ENCODE data around the gene CMTM8. TPM values are rescaled to one million over a fixed set of nuclear protein-coding genes. Genes with fewer than 3 reads are reported as not detected.

CMTM8 gene
- total RNA-seq, 2 donors from 2014 or later, result 5.2 to 7.2 TPM

GRCh38 chr3:32392536-32393302 lies 154.2 kb downstream of the CMTM8 start:
- Mint-ChIP-seq H3K4me3 (peak overlapping the region; percentile 94), H3K27ac (peak overlapping the region; percentile 94), H3K4me1 (peaks cover 39% of the 10 kb centered on the region), H3K9me3 (no peaks in the 10 kb centered on the region), H3K27me3 (no peaks in the 10 kb centered on the region), H3K36me3 (ENCODE audit: low read depth) (peaks cover 26% of the 10 kb centered on the region)
- peak; percentile 54 for ATAC-seq (replicated peaks)

- no peaks in the 10 kb centered on the region for H3K9me3 Mint-ChIP-seq
- no peaks in the 10 kb centered on the region for H3K27me3 Mint-ChIP-seq
- peaks cover 56% of the 10 kb centered on the region for H3K4me1 Mint-ChIP-seq
- H3K36me3 Mint-ChIP-seq (ENCODE audit: low read depth), result peaks cover 26% of the 10 kb centered on the region
- peak overlapping the region; percentile 80 for H3K27ac Mint-ChIP-seq
- peak; percentile 42 for ATAC-seq (replicated peaks)
- H3K4me3 Mint-ChIP-seq, result peak overlapping the region; percentile 94
These were observed 157.0 kb downstream of the CMTM8 start for GRCh38 chr3:32395496-32395895.

DNA sequence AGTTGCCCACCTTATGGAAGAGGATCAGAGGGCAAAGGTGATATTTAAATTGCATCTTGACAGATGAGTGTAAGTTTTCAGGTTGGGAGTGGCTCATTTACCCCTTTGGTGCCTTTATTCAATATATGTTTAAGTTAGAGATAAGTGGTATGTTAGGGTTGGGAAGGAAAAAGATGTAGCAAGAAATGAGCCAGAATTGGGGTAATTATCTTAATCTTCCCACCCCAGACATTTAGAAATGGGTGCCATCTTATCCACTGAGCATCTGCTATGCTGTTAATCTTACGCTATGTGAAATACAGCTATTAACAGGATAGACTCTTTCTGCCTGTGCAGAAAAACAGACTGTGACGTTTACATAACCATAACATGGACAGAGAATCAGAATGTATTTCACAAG lies 159.5 kb downstream of the CMTM8 start:
- Mint-ChIP-seq H3K4me3 (peak overlapping the region; percentile 35), H3K27me3 (no peaks in the 10 kb centered on the region), H3K4me1 (peaks cover 49% of the 10 kb centered on the region), H3K9me3 (no peaks in the 10 kb centered on the region), H3K27ac (peak overlapping the region; percentile 92), H3K36me3 (ENCODE audit: low read depth) (peaks cover 9% of the 10 kb centered on the region)
- ATAC-seq (replicated peaks), result no peak

- Mint-ChIP-seq H3K4me1 (peaks cover 51% of the 10 kb centered on the region), H3K4me3 (peak overlapping the region; percentile 35), H3K27ac (peak overlapping the region; percentile 92), H3K36me3 (ENCODE audit: low read depth) (peaks cover 7% of the 10 kb centered on the region), H3K27me3 (no peaks in the 10 kb centered on the region), H3K9me3 (no peaks in the 10 kb centered on the region)
- no peak for ATAC-seq (replicated peaks)
These were observed 160.1 kb downstream of the CMTM8 start for GRCh38 chr3:32398531-32398930.

GRCh38 chr3:32399030-32399620 lies 160.6 kb downstream of the CMTM8 start:
- Mint-ChIP-seq H3K9me3 (no peaks in the 10 kb centered on the region), H3K27me3 (no peaks in the 10 kb centered on the region), H3K36me3 (ENCODE audit: low read depth) (peaks cover 7% of the 10 kb centered on the region), H3K4me1 (peaks cover 51% of the 10 kb centered on the region), H3K27ac (peak overlapping the region; percentile 92), H3K4me3 (peak overlapping the region; percentile 35)
- ATAC-seq (replicated peaks), result peak; percentile 24

DNA sequence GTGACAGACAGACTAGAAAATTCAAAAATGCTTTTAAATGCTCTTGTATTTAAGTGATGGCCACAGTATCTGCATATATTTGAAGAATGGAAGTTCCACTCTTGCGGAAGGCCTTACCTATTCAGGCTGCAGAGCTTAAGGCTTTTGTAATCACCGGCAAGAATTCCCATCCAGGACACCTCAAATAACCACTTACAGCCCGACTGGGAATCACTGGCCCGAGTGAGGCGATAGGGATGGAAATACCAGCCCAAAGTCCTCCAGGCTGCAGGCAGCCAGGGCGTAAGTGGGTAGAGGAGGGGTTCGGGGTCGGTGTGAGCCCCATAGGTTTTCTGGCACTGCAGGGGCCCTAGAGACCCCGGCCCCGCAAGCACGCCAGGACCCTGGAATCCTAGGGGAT lies 162.6 kb downstream of the CMTM8 start:
- no peaks in the 10 kb centered on the region for H3K27me3 Mint-ChIP-seq
- peaks cover 5% of the 10 kb centered on the region for H3K36me3 Mint-ChIP-seq (ENCODE audit: low read depth)
- H3K27ac Mint-ChIP-seq, result peak overlapping the region; percentile 95
- peak; percentile 10 for ATAC-seq (replicated peaks)
- no peaks in the 10 kb centered on the region for H3K9me3 Mint-ChIP-seq
- H3K4me3 Mint-ChIP-seq, result peak overlapping the region; percentile 93
- H3K4me1 Mint-ChIP-seq, result peaks cover 44% of the 10 kb centered on the region

GRCh38 chr3:32401556-32402081 lies 163.1 kb downstream of the CMTM8 start:
- peak overlapping the region; percentile 93 for H3K4me3 Mint-ChIP-seq
- H3K36me3 Mint-ChIP-seq (ENCODE audit: low read depth), result peaks cover 5% of the 10 kb centered on the region
- peak overlapping the region; percentile 95 for H3K27ac Mint-ChIP-seq
- H3K4me1 Mint-ChIP-seq, result peaks cover 48% of the 10 kb centered on the region
- H3K9me3 Mint-ChIP-seq, result no peaks in the 10 kb centered on the region
- no peaks in the 10 kb centered on the region for H3K27me3 Mint-ChIP-seq
- ATAC-seq (replicated peaks), result peak; percentile 86

- peaks cover 36% of the 10 kb centered on the region for H3K4me1 Mint-ChIP-seq
- no peak overlapping the region for H3K27ac Mint-ChIP-seq
- ATAC-seq (replicated peaks), result no peak
These were observed 165.2 kb downstream of the CMTM8 start for GRCh38 chr3:32403663-32404062.

DNA sequence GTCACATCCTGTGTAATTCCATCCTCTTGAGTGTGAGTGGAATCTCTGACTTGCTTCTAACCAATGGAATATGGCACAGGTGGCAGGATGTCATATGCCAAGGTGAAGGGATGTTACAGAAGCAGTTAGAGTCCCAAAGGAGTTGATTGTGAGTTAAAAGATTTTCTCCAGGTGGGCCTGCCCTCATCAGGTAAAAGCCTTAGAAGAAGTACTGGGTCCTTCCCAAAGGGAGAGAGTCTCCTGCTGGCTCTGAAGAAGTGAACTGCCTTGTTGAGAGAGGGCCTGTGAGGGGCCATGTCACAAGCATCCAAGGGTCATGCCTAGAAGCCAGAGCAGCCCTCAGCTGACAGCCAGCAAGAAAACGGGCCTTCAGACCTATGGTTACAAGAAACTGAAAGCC lies 166.2 kb downstream of the CMTM8 start:
- peak overlapping the region; percentile 1 for H3K27ac Mint-ChIP-seq
- H3K36me3 Mint-ChIP-seq (ENCODE audit: low read depth), result peaks cover 5% of the 10 kb centered on the region
- no peak overlapping the region for H3K4me3 Mint-ChIP-seq
- no peaks in the 10 kb centered on the region for H3K9me3 Mint-ChIP-seq
- no peak for ATAC-seq (replicated peaks)
- no peaks in the 10 kb centered on the region for H3K27me3 Mint-ChIP-seq
- H3K4me1 Mint-ChIP-seq, result peaks cover 34% of the 10 kb centered on the region

More at GRCh38 chr3:32403663-32404062, 165.2 kb downstream of the CMTM8 start:
- Mint-ChIP-seq H3K9me3 (no peaks in the 10 kb centered on the region), H3K27me3 (no peaks in the 10 kb centered on the region), H3K4me3 (peak overlapping the region; percentile 93), H3K36me3 (ENCODE audit: low read depth) (peaks cover 5% of the 10 kb centered on the region)

- peaks cover 34% of the 10 kb centered on the region for H3K4me1 Mint-ChIP-seq
- H3K27ac Mint-ChIP-seq, result peak overlapping the region; percentile 1
- no peak overlapping the region for H3K4me3 Mint-ChIP-seq
These were observed 166.7 kb downstream of the CMTM8 start for GRCh38 chr3:32405155-32405554.

DNA sequence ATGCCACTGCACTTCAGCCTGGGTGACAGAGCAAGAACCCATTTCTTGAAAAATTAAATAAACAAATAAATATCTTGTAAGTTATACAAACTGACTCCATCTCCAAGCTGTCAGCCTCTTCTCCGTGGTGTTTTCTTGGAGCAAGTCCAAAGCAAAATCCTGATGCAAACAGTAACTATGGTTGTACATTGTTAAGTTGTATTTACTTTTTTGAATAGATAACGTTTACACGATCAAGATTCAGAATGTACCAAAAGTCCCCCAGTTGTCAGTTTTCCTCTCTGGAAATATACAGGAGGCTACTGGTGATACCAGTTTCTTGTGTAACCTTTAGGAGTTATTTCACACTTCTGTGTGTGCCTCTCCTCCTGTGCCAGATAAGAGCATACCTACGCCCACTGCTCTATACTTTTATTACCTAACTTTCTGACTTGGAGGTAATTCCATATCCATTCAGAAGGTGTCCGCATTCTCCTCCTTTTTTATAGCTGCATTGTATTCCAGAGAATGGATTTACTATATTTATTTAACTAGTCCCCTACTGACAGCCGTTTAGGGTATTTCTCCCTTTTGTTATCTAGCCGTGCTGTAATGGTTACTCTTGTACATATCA lies 167.3 kb downstream of the CMTM8 start:
- H3K9me3 Mint-ChIP-seq, result no peaks in the 10 kb centered on the region
- peaks cover 5% of the 10 kb centered on the region for H3K36me3 Mint-ChIP-seq (ENCODE audit: low read depth)
- H3K27ac Mint-ChIP-seq, result no peak overlapping the region
- H3K4me3 Mint-ChIP-seq, result no peak overlapping the region
- no peaks in the 10 kb centered on the region for H3K27me3 Mint-ChIP-seq
- peaks cover 29% of the 10 kb centered on the region for H3K4me1 Mint-ChIP-seq
- ATAC-seq (replicated peaks), result no peak

More at GRCh38 chr3:32405155-32405554, 166.7 kb downstream of the CMTM8 start:
- Mint-ChIP-seq H3K36me3 (ENCODE audit: low read depth) (peaks cover 5% of the 10 kb centered on the region), H3K9me3 (no peaks in the 10 kb centered on the region), H3K27me3 (no peaks in the 10 kb centered on the region)
- no peak for ATAC-seq (replicated peaks)

DNA sequence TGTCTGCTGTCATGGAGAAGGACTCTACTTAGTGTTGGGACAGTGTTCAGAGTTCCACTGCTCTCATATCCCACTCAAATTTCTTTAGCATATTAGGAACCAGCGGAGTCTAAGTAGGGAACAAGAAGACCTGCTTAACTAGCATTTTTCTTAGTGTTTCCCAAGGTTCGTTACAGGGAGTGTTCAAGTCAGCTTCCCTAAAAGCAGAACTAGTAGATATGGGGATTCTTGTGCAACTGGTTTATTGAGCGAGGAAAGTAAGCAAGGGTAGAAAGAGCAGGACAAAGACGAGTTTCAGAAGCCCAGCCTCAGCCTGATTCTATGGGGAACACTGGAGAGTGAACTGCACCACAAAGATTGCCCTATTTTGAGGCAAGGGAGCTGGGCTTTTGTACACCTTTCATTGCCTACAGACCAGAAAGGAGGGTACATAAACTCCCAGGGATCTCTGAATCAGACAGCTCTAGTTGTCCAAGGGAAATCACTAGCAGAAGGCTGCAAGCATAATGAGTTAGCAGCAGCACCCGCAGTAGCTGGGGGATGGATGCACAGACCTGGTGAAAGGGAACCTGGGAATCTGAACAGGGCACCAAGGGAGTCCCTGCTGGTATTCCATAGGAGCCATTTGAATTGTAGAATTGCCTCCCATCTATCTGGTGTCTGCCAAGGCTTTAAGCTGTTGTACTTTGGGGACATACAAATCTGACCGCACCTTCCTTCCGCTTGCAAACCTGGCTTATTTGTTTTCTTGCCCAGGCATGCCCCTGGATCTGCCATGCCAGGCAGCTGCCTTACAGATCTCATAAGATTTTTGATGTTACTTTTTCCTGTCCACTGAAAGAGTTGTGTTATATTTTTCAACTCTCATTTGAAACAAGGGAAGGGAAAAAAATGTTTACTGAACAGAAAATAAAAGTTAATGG lies 168.3 kb downstream of the CMTM8 start:
- Mint-ChIP-seq H3K4me3 (no peak overlapping the region), H3K4me1 (peaks cover 27% of the 10 kb centered on the region), H3K27ac (peak overlapping the region; percentile 29), H3K9me3 (no peaks in the 10 kb centered on the region), H3K27me3 (no peaks in the 10 kb centered on the region), H3K36me3 (ENCODE audit: low read depth) (peaks cover 5% of the 10 kb centered on the region)
- no peak for ATAC-seq (replicated peaks)

- H3K27me3 Mint-ChIP-seq, result no peaks in the 10 kb centered on the region
- H3K4me3 Mint-ChIP-seq, result no peak overlapping the region
- H3K4me1 Mint-ChIP-seq, result peaks cover 21% of the 10 kb centered on the region
- peaks cover 4% of the 10 kb centered on the region for H3K9me3 Mint-ChIP-seq
- peak overlapping the region; percentile 20 for H3K27ac Mint-ChIP-seq
- no peaks in the 10 kb centered on the region for H3K36me3 Mint-ChIP-seq (ENCODE audit: low read depth)
- no peak for ATAC-seq (replicated peaks)
These were observed 172.1 kb downstream of the CMTM8 start for GRCh38 chr3:32410367-32411246.
